Dedifferentiated amniotic fluid mesenchymal stem cell (primary cell): ENCODE measurements around the gene LRRC9.
"Not testable (repeated sequence)": the region's sequence is repeated elsewhere in the genome, so short reads cannot be mapped to it uniquely, and the experiment has no call there.

Source experiments
- DNase-seq: peaks from one replicate; pipeline ENCODE4 v3.0.0-alpha.2; 2016; ENCODE audit errors: extremely low spot score

The LRRC9 gene

GRCh38 chr14:60064491-60065072 lies 144.6 kb downstream of the LRRC9 start:
- DNase-seq = peak; percentile 60

- no peak for DNase-seq
Measured at GRCh38 chr14:60067882-60068281, 147.9 kb downstream of the LRRC9 start.

GRCh38 chr14:60079723-60080122 lies 159.8 kb downstream of the LRRC9 start:
- no peak for DNase-seq

GRCh38 chr14:60085085-60085484 lies 165.1 kb downstream of the LRRC9 start:
- DNase-seq = peak; percentile 48

GRCh38 chr14:60085693-60086092 lies 165.7 kb downstream of the LRRC9 start:
- DNase-seq = no peak

GRCh38 chr14:60087668-60088067 lies 167.7 kb downstream of the LRRC9 start:
- DNase-seq = no peak

- no peak for DNase-seq
Measured at GRCh38 chr14:60089221-60089620, 169.3 kb downstream of the LRRC9 start.

GRCh38 chr14:60090864-60091519 lies 171.0 kb downstream of the LRRC9 start:
- peak; percentile 54 for DNase-seq

- DNase-seq = peak; percentile 99
Measured at GRCh38 chr14:60091550-60092525, 171.9 kb downstream of the LRRC9 start, which contains the start of gene PCNX4. Gene PCNX4, plus strand, starts transcription at chr14:60091923. Its CDS starts 15,716 bp downstream, at chr14:60107639.

GRCh38 chr14:60092526-60092920 lies 172.6 kb downstream of the LRRC9 start:
- peak; percentile 42 for DNase-seq

- DNase-seq = no peak
Measured at GRCh38 chr14:60093080-60093479, 173.1 kb downstream of the LRRC9 start.

GRCh38 chr14:60093606-60094005 lies 173.7 kb downstream of the LRRC9 start:
- DNase-seq = no peak

- no peak for DNase-seq
Measured at GRCh38 chr14:60094306-60094897, 174.5 kb downstream of the LRRC9 start.

GRCh38 chr14:60095231-60095630 lies 175.3 kb downstream of the LRRC9 start:
- DNase-seq = no peak

GRCh38 chr14:60095781-60096450 lies 176.0 kb downstream of the LRRC9 start:
- peak; percentile 40 for DNase-seq

- no peak for DNase-seq
Measured at GRCh38 chr14:60097974-60098373, 178.0 kb downstream of the LRRC9 start.

- DNase-seq = not testable (repeated sequence)
Measured at GRCh38 chr14:60099855-60100254, 179.9 kb downstream of the LRRC9 start.

GRCh38 chr14:60101786-60102185 lies 181.8 kb downstream of the LRRC9 start:
- no peak for DNase-seq

GRCh38 chr14:60102389-60102788 lies 182.4 kb downstream of the LRRC9 start:
- peak; percentile 96 for DNase-seq

- peak; percentile 55 for DNase-seq
Measured at GRCh38 chr14:60106339-60106738, 186.4 kb downstream of the LRRC9 start.

GRCh38 chr14:60107477-60107876 lies 187.5 kb downstream of the LRRC9 start:
- no peak for DNase-seq
